ENCODE measurements around the gene GNLY.
"Not testable (repeated sequence)": the region's sequence is repeated elsewhere in the genome, so short reads cannot be mapped to it uniquely, and the experiment has no call there.

The GNLY gene

DNA sequence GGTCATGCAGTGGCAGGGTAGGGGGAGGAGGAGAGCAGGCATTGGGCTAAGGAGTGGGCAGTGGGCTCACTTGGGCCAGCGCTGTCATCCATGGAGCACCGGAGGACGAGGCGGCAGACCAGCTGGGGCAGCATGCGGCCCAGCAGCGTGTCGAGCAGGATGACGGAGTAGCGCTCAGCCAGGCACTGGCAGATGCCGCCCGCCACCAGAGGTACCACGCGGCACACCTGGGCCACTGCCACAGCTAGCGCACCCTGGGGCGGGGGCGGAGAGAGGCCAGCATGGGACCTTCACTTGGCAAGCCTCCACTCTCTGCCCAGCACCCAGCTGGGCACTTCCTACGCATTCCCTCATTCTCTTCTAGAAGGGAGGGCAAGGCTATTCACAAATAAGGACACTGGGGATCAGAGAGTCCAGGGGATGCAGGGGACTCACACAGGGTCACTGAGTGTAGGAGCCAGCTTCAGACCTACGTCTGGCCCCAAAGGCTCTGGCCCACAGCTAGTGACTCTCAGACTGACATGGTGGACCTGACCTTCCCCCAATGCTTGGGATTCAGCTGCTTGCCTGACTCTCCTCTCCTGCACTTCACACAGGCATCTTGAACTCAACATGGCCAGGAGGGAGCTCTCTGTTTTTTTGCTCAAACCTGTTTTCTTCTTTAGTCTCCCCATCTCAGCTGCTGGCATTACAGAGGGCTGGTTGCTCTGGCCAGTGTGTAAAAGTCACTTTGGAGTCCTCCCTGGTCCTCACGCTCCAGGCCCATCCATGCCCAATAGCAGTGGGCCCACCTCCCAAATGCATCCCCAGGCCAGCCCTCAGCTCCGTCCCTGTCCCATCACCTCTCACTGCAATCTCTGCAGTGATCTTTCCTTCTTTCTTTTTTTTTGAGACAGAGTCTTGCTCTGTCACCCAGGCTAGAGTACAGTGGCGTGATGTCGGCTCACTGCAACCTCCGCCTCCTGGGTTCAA, 30.3 kb upstream of the GNLY start:
- H3K4me3 ChIP-seq (ENCODE audit: low read depth, low read length) = no peak overlapping the region

DNA sequence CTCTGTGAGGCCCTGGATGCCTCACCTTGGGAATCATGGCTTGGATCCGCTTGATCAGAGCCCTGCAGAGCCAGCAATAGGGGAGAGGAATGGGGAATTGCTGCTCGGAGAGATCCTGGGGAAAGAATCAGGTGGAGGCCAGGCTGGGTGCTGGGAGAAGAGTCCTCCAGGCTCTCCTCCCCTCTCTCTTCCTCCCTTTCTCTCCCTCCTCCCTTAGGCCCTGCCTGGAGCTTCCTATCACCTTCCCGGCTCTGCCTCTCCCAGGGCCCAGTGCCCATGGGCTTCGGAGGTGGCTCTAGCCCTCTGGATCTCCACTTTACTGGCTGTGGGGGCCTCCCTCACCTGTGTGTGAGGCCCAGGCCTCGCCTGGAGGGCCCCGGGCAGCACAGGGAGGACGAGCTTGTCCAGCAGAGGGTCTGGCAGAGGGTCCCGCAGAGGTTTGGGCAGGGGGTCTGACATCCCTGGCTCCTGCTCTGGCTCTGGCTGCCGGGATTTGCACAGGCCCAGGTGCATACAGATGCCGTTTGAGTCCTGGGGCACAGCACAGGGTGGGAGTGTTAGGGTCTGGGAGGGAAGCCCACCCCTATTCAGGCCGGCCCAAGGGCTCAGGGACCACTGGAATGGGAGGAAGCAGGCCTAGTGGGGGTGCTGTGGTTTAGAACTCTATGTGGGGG, 28.8 kb upstream of the GNLY start:
- H3K4me3 ChIP-seq (ENCODE audit: low read depth, low read length) = no peak overlapping the region

GRCh38 chr2:85666016-85666415, 28.1 kb upstream of the GNLY start:
- H3K4me3 ChIP-seq (ENCODE audit: low read depth, low read length) = no peak overlapping the region

GRCh38 chr2:85666435-85667316, 27.5 kb upstream of the GNLY start:
- H3K4me3 ChIP-seq (ENCODE audit: low read depth, low read length) = no peak overlapping the region

- no peak overlapping the region for H3K4me3 ChIP-seq (ENCODE audit: low read depth, low read length)
These were observed 26.6 kb upstream of the GNLY start for GRCh38 chr2:85667561-85668008.

GRCh38 chr2:85668009-85668856, 25.9 kb upstream of the GNLY start, which contains the start of gene SFTPB:
SFTPB (minus strand) TSS chr2:85668199; CDS start chr2:85668183, 16 bp downstream.
- H3K4me3 ChIP-seq (ENCODE audit: low read depth, low read length) = no peak within 1 kb of the TSS

GRCh38 chr2:85668857-85669142, 25.4 kb upstream of the GNLY start:
- no peak overlapping the region for H3K4me3 ChIP-seq (ENCODE audit: low read depth, low read length)

DNA sequence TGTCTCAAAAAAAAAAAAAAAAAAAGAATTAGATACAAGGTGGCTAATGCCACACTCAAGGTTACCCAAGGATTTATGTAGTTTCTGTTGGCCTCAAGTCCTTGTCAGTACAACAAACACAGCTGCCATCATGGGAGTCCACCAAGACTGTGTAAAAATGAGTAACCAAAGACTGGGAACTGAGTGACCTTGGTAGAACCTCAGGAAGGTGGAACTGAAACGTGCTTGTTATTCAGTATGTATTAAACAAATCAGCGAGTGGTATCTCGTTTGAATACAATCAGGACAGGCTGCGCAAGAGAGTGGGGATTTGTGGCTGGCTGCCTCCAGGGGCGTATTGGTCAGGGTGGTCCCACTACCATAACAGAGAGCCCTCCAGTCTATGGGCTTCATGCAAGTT, 24.6 kb upstream of the GNLY start:
- H3K4me3 ChIP-seq (ENCODE audit: low read depth, low read length) = no peak overlapping the region

DNA sequence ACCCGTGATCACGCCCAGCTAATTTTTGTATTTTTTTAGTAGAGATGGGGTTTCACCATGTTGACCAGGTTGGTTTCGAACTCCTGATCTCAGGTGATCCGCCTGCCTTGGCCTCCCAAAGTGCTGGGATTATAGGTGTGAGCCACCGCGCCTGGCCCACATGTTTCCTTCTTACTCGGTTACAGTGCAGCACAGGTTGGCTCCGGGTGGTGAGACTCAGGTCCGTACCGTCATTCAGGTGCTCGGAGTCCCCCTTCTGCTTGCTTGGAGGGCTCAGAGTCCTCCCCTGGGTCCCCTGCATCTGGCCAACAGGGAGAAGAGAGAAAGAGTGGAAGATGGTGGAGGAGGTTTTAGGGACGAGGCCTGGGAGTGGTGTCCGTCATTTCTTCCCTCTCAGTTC, 23.7 kb upstream of the GNLY start:
- H3K4me3 ChIP-seq (ENCODE audit: low read depth, low read length) = not testable (repeated sequence)

GRCh38 chr2:85672456-85672855, 21.7 kb upstream of the GNLY start:
- H3K4me3 ChIP-seq (ENCODE audit: low read depth, low read length) = no peak overlapping the region

- H3K4me3 ChIP-seq (ENCODE audit: low read depth, low read length) = no peak overlapping the region
These were observed 20.3 kb upstream of the GNLY start for GRCh38 chr2:85673716-85674375.

DNA sequence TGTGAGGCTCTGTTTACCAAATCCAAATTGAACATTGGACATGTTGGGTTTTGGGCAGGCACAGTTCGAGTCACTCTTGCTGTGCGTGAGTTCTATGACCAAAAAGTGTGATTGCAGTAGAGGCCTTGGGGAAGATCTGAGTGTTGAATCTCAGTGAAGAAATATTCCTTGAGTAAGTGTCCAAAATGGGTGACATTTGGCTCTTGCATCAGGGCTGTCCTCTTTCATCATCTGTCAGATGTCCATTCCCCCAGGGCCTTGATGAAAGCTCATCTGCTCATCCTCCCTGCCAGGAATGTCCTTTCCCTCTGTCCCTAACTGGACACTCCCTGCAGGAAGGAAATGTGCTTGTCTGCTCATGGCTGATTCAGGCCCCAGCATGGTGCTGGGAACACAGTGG, 19.7 kb upstream of the GNLY start:
- H3K4me3 ChIP-seq (ENCODE audit: low read depth, low read length) = no peak overlapping the region

DNA sequence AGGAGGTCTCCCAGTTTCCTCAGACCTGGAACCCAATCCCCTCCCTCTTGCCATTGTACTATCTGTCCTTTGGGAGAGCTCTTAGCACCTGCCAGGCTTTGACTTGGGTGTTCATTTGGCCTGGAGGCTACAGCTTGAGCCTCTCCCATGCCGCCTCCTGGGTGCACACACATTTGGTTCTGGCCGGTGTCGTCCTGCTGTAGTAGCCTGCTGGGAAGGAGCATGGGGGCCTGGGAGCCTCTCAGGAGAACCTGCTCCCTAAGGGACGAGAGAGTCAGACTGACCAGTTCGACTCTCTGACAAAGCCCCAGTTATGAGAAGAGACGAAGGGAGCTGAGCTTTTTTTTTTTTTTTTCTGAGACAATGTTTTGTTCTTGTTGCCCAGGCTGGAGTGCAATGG, 18.7 kb upstream of the GNLY start:
- no peak overlapping the region for H3K4me3 ChIP-seq (ENCODE audit: low read depth, low read length)

GRCh38 chr2:85675866-85676548, 18.2 kb upstream of the GNLY start:
- H3K4me3 ChIP-seq (ENCODE audit: low read depth, low read length) = no peak overlapping the region

- H3K4me3 ChIP-seq (ENCODE audit: low read depth, low read length) = no peak overlapping the region
These were observed 15.8 kb upstream of the GNLY start for GRCh38 chr2:85678377-85678776.

GRCh38 chr2:85678794-85679672, 15.1 kb upstream of the GNLY start:
- no peak overlapping the region for H3K4me3 ChIP-seq (ENCODE audit: low read depth, low read length)

DNA sequence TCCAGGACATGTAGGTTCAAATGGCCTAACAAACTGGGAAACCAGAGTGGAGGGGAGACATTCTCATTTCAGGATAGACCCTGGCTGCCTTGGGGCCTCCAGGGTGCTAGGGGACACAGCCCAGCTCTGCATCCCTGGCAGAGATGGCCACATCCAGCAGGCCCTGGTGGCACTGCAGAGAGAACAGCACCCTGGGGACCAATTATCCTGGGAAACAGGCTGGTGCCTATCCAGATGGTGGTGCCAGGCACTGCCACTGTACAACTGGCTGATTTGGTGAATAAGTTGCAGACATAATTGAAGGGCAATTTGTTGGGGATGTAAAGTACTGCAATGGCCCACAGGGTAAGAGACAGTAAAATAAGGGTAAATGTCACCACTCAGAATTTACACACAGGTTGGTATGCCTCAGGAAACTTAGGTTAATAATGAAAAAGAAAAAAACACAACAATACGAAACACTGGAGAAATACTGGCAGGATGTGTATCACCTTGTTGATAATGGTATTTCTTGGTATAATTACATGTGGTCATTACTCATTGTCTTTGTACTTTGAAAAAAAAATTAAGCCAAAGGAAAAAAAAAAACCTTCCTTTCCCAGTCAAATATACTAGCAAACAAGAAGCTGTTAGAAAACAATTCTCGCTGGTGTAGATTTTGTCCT, 13.3 kb upstream of the GNLY start:
- H3K4me3 ChIP-seq (ENCODE audit: low read depth, low read length) = no peak overlapping the region

DNA sequence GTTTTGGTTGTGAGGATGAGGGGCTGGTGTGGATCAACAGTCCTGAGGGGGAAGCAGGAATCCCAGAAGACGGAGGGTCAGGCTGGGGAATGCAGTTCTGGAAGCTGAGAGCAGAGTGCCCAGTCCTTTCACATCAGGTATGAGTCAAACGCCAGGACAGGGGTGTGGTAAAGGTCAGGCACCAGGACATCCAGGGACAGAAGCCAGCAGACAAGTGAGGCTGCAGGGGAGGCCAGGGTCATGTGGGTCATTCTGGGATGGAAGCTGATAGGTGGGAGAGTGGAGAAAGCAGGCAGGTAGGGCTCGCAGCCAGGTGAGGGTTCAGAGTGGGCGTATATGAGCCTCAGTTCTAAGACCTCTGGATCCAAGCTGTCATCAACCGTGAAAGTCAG, 12.8 kb upstream of the GNLY start:
- no peak overlapping the region for H3K4me3 ChIP-seq (ENCODE audit: low read depth, low read length)

Data from iPS-11a (cell line).